Tongue (tissue), 2 donors: ENCODE results near the gene PGA4. TPM values are rescaled to one million over a fixed set of nuclear protein-coding genes. Genes with fewer than 3 reads are reported as not detected.
"Not testable (repeated sequence)": the region's sequence is repeated elsewhere in the genome, so short reads cannot be mapped to it uniquely, and the experiment has no call there.

Experiments
- DNase-seq: peaks from one replicate; pipeline ENCODE4 v3.0.0-alpha.2; 2015
- total RNA-seq: library from RNA; depleted of rRNA; stranded (reverse); fragments of >200 nt; gene quantifications from one replicate; pipeline ENCODE4 v1.2.3, GENCODE V29; 2014

Gene PGA4
- total RNA-seq, 1 donor from 2014 or later = 0.82 TPM

DNA sequence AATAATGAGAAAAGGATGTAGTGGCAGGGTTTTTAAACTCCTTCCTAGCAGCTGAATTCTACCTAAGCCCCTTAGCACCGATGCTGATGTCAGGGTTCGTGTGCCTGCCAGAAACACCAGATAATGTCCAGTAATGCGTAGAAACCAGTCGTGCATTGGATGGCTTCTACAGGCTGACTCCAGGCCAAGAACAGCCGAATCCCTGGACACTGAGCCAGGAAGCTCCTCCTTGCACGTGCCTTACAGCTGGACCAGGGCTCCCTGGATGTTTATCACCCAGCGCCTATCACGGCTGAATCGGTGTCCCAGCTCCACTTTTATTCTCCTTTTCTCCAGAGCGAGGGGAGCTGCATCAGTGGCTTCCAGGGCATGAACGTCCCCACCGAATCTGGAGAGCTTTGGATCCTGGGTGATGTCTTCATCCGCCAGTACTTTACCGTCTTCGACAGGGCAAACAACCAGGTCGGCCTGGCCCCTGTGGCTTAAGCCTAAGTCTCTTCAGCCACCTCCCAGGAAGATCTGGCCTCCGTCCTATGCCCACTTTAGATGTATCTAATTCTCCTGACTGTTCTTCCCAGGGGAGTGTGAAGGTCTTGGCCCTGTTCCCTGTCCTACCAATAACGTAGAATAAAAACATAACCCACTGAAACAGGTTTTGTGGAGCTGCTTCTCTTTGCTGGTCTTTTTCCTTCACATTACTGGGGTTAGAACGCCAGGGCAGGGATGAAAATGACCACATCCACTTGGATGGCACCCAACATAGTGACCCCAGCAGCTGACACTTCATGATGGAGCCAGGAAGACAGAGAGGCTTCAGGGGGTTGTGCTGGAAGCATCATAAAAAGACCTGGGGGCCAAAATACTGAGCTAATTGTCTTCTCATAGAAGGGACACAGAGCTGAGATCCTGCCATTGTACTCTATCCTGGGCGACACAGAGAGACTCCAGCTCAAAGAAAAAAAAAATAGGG, 28.9 kb downstream of the PGA4 start:
- DNase-seq = peak; percentile 83

GRCh38 chr11:61252332-61252731, 30.2 kb downstream of the PGA4 start:
- not testable (repeated sequence) for DNase-seq

DNA sequence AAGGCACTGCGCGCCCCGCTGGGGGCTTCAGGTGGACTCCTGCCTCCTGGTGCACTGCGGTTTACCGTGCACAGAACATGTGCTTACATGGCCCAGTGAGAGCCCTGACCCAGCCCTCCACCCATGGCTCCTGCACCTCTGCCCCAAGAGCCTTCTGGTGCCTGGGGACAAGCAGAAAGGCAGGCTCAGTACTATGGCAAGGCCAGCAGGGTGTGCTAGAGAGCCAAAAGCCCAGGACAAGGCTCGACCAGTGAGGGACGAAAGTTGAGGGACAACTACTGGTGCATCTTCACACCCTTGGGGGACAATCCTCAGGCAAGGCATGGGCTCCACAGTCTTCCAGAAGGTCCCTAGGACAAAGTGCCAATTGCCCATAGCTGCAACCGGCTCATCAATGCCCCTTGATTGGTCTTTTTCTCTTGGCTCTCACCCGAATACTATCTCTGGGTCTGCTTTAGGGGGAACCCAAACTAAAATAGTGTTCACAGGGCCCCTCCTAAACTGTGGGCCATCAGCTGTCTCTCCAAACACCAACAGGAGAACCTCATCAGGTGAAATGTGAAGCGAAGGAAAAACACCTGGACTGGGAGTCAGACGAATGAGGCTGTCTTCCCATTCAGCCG, 32.4 kb downstream of the PGA4 start:
- DNase-seq = peak; percentile 56

DNA sequence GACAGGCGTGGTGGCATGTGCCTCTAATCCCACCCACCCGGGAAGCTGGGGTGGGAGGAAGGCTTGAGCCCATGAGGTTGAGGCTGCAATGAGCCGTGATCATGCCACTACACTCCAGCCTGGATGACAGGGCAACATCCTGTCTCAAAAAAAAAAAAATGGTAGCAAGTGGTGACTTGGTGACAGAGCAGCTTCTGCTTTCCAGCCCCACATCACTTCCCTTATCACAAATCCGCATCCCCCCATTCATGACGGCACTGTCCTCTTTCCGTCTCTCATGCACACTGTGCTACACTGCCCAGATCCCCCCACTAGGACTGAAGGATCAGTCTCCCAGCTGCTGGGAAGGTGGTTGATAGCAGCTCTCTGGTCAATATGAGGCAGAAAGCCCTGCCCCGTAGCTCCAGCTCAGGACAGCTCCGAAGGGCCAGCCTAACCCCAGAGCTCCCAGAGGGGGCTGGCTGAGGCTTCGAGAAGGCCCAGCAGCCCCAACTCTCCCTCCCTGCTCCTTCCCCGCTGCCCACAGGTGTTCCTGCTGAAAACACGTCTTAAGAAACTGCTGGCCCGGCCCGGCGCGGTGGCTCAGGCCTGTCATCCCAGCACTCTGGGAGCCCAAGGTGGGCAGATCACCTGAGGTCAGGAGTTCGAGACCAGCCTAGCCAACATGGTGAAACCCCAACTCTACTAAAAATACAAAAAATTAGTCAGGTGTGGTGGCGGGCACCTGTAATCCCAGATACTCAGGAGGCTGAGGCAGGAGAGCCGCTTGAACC, 34.7 kb downstream of the PGA4 start:
- DNase-seq = no peak

GRCh38 chr11:61258546-61258945, 36.4 kb downstream of the PGA4 start:
- DNase-seq = no peak

- no peak for DNase-seq
Measured at GRCh38 chr11:61259363-61259762, 37.2 kb downstream of the PGA4 start.

DNA sequence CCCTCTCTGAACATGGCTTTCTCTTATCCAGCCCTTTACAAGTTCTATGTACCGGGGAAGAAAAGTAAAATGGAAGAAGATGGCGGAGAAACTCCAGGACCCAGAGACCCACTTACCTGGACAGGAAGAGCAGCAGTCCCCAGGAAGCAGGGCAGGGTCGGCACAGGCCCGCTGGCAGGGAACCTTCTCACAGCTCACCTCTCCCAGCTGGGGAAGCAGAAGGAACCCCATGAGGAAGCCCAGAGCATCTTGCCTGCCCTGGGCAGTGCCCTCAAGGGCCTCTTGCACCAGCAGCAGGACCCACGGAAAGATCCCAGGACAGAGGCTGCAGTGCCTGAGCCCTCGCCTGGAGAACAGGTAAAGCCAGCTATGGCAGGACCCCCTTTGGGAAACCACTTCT, 42.2 kb downstream of the PGA4 start:
- DNase-seq = no peak

- DNase-seq = no peak
Measured at GRCh38 chr11:61264795-61265194, 42.6 kb downstream of the PGA4 start.

- DNase-seq = no peak
Measured at GRCh38 chr11:61265357-61265756, 43.2 kb downstream of the PGA4 start.

- DNase-seq = no peak
Measured at GRCh38 chr11:61266602-61267001, 44.5 kb downstream of the PGA4 start.

DNA sequence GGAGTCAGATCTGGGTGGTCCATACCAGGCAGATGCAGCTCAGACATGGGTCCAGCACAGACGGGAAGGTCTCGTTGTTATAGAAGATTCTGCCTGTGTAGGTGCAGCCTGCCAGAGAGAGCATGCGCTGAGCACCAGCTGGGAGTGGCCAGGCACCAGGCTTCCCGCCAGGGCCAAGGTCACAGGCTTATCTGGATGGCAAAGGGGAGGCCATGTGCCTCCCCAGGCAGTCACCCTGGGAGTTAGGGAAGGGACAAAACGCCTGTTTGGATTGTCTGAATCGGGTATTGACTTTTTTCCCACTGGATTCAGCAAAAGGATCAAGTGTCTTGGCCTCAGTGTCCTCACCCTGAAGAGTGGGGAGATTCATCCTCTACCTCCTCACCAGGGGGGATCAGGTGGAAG, 45.3 kb downstream of the PGA4 start:
- DNase-seq = no peak

- no peak for DNase-seq
Measured at GRCh38 chr11:61268588-61269250, 46.6 kb downstream of the PGA4 start.

DNA sequence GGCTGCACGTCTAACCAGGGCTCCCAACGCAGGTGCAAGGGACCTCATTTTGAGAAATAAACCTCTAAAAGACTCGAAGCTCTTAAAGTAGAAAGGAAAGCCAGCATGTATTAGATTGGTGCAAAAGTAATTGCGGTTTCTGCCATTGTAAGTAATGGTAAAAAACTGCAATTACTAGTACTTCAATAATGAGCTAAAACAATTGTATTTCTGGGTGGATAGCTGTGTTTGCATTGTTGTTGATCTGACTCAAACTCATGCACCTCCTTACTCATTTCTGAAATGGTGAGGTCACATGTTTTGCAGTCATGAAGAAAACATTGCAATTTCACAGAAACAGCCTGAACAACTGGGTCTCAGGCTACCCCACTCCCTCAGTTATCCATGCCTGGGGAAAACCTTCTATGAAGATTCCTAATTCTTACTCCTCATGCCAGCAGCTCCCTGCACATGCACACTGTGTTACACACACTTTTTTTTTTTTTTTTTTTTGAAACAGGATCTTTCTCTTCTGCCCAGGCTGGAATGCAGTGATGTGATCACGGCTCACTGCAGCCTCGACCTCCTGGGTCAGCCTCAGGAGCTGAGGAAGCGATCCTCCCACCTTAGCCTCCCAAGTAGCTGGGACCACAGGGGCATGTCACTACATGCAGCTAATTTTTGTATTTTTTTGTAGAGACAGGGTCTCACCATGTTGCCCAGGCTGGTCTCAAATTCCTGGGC, 48.4 kb downstream of the PGA4 start:
- DNase-seq = no peak

GRCh38 chr11:61272731-61273130, 50.6 kb downstream of the PGA4 start:
- DNase-seq = no peak

GRCh38 chr11:61273178-61274078, 51.3 kb downstream of the PGA4 start:
- no peak for DNase-seq

DNA sequence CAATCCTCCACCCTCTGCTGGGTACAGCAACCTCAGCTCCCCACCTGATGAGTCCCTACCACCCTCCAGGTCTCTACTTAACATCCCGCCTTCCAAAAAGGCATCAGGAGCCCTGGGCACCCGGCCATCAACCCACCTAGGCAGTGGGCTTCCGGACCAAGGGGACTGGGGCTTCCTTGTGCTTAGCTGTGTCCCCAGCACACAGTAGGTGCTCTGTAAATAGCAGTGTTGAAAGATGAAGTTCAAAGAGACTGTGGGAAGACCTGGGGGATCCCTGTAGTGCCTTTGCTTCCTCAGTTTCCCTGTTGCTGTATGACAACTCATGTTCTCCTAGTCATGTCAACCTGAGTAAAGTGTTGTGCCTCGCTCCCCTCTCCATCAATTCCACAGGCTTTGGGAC, 51.9 kb downstream of the PGA4 start:
- no peak for DNase-seq

DNA sequence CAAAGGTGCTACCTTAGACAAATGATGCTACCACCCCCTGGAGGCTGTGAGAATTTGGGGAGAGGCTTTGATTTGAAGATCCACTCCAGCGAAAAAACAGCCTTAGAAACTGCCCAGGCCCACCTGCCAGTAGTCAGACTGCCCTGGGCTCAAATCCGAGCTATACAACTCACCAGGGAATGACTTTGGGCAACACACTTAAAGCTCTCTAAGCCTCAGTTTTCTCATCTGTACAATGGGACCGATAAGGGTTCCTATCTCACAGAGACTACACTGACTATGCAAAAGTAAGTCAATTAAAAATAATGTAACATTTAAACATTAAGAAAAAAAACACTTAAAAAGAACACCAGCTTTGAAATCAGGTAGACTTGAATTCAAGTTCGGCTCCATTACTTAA, 53.0 kb downstream of the PGA4 start:
- DNase-seq = no peak

DNA sequence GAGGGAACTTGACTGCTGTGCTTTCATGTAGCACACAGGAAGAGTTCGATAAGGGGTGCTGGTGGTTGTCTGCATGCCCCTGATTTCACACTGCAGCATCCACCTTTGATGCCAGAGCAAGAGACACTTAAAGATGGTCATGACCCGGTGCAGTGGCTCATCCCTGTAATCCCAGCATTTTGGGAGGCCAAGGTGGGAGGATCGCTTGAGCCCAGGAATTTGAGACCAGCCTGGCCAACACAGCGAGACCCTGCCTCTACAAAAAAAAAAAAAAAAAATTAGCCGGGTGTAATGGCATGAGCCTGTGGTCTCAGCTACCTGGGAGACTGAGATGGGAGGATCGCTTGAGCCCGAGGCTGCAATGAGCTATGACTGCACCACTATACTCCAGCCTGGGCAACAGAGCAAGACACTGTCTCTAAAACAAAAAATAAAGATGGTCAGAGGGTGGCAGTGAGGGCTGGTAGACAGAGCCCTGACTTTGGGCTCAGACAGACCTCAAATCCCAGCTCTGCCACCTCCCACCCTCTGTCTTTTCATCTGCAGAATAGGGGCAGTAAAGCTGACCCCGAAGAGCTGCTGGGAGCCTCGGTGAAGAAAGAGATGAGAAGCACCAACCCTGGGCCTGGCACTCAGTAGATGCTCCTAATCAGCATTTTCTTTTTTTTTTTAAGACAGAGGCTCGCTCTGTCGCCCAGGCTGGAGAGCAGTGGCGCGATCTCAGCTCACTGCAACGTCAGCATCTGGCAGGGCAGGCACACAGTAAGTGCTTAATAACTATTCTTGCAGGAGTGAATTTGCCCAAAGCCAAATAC, 55.2 kb downstream of the PGA4 start:
- no peak for DNase-seq

DNA sequence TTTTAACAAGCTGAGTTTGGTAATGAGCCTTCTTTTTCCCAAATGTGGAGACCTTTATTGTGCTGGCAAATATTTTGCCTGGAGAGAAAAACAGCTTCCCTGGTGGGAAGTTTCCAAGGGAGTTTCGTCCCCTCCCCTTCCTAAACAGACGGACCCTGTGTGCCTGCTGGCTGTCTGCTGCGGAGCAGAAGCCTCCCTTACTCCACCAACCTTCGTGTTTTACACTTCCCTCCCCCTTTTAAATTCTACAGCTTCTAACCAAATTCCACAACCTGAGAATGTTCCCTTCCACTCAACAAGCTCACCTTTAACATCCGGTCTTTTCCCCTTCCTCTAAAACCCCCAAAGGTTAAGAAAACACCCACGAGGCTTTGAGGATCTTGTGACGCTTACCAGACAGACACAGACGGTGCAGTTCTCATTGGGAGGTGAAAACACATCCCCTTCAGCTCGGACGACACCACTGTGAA, 55.9 kb downstream of the PGA4 start:
- DNase-seq = no peak
